GM20431 (cell line): ENCODE data around the gene CLTCL1.
"Not testable (repeated sequence)": the region's sequence is repeated elsewhere in the genome, so short reads cannot be mapped to it uniquely, and the experiment has no call there.

ENCODE experiments used
- in situ Hi-C: fragments of 300-500 bp; cut with MseI, MboI; formaldehyde crosslinking; loops from one replicate; pipeline ENCODE4 v1.15.0; 2020; ENCODE audit warnings: low sequenced_read_pairs; ENCODE audit not compliant: unreplicated experiment

CLTCL1 gene

DNA sequence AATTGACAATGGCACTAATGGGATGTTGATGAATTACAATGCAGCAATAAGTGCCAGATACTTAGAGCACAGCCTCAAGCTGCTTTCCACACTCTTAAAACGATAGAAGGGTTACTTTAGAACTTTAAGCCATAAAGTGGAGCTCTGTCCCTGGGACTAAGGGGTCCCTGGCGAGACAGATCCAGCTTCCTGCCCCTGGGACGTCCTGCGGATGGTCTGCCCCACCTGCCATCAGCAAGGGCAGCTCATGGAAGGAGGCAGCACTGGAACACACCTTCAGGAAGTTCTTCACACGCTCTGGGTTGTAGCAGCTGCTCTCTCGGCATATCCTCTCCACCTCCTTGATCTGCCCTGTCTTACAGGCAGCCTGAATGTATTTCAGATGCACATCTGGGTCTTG is 67.9 kb downstream of the CLTCL1 start:
- in situ Hi-C loops, result no loop called here

DNA sequence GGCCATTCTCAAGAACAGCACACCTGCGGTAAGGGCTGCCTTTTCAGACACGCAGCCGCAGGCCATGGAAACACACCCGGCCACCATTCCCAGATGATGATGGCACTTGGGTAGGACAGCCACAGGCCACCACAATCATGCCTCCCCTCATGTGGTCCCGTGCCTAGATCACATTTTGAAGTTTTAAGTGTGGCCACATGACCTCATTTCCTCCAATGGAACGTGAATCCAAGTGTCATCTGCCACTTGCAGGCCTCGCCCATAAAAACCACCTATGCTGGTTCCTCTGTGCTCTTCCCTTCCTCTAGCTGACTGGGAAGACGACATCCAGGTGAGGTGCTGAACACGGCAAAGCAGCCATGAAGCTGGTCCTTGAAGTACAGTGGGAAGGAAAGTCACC is 68.4 kb downstream of the CLTCL1 start:
- in situ Hi-C loops, result no loop called here

DNA sequence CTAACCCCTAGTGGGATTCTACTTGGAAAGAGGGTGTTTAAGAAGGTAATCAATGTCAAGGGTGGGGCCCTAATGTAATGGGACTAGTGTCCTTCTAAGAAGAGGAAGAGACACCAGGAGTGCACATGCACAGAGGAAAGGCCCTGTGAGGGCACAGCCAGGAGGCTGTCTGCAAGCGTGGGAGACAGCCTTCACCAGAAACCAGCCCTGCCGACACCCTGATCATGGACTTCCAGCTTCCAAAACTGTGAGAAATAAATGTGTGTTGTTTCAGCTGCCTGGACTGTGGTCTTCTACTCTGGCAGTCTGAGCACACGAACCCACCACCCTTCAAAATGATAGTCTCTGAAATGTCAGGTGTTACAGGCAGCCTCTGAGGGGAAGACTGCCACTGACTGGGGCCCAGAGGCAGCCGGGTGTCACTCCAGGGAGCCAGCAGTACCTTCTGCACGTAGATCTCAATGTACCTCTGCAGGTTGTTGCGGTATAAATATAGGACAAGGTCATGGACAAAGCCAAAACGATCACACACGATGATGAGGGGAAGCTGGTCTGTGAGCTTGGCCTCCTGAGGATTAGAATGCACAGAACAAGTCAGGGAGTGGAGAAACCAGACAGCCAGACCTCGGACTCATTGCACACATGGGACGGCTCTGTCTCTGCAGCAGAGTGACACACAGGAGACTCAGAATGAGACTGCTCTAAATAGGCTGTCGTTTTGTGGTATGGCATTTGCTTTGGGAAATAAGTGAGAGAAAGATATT is 69.1 kb downstream of the CLTCL1 start:
- in situ Hi-C loops, result no loop called here

DNA sequence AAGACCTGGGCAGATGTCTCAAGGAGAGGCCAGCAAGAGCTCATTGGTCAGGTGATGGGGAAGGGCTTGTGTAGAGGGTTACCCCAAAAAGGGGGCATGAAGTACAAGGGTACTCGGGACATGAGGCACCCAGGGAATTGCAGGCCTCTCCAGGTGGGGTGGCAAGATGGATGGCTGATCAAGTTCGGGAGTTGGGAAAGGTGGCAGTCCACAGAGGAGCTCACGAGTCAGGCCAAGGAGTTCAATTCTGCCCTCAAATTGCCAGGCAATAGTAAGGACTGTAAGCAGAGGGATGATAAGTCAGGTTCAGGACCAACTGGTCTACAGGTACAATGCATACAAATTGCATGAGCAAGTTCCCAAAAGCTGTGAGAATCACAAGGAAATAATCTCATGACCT is 70.7 kb downstream of the CLTCL1 start:
- in situ Hi-C loops, result no loop called here

DNA sequence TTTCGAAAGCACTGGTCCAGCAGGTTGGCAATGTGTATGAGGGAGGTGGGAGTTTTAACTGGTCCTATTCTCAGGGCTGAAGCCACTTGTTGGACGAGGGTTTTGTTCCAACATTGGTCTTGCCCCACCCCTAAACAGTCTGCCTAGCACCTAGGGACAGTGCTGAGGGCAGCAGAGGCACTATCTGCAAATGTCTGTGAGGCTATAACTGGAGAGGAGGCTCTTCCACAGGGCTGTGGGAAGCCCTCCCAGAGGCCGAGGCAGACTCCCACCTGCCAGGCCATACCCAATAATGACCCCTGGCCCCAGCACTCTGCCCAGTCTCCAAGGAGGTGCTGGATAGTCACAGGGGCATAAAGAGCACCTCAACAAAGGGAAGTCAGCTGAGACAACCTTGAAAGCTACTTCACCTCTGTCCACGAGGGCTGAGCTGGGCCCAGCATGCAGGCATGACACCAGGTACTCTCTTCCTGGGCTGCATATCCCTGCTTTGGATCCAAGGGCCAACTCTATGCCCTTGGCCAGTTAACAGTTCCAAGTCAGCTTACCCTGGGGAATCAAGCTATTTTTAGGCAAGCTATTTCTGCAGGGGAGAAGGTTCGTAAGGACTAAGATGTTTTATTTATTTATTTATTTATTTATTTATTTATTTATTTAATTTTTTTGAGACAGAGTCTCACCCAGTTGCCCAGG is 72.8 kb downstream of the CLTCL1 start:
- in situ Hi-C loops, result no loop called here

DNA sequence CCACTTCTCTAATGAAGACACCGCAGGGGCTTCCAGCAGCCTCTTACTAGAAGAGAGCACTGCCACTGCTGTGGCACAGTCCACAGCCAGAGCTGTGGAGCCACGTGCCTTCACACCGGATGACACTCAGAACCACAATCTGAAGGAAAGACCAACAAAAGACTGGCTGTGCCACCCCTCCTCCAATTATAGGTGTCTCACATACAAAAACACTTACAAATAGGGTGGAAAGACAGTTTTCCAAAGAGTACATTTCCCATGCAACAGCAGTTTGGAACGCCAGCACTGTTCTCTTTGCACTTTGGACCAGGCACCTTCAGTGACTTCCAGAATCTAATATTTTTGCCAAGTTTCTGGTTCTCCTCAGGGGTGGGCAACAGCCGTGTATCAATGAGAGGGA is 74.9 kb downstream of the CLTCL1 start:
- in situ Hi-C loops, result no loop called here

DNA sequence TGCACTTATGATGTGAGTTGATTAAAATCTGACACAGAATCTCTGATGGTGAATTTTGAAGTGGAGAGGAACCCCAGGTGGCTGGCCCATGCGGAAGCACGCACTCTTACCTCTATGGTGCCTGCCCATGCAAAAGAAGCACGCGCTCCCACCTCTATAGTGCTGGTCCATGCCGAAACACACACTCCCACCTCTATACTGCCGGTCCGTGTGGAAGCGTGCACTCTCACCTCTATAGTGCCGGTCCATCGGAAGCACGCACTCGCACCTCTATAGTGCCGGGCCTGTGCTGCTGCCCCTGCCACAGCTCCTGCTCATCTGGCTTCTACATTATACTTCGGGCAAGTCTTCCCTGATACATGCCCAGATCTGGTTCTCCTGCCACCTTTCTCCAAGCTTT is 76.2 kb downstream of the CLTCL1 start:
- in situ Hi-C loops, result no loop called here

DNA sequence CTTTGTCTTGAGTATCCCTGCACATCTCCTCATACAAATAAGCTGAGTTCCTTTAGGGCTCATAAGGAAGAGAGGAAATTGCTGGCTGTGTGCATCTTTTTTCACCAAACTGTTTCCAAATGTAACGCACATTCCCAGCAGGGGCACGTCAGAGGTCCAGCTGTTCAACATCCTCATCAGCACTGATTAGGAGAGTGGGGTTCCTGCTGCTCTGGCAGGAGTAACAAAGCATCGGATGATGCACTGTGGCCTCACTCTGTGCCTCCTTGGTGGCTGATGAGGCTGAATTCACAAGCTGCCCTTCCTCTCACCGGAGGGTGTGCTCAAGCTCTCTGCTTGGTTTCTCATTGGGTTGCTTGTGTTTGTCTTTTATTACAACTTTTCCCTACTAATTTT is 77.4 kb downstream of the CLTCL1 start:
- in situ Hi-C loops, result no loop called here

DNA sequence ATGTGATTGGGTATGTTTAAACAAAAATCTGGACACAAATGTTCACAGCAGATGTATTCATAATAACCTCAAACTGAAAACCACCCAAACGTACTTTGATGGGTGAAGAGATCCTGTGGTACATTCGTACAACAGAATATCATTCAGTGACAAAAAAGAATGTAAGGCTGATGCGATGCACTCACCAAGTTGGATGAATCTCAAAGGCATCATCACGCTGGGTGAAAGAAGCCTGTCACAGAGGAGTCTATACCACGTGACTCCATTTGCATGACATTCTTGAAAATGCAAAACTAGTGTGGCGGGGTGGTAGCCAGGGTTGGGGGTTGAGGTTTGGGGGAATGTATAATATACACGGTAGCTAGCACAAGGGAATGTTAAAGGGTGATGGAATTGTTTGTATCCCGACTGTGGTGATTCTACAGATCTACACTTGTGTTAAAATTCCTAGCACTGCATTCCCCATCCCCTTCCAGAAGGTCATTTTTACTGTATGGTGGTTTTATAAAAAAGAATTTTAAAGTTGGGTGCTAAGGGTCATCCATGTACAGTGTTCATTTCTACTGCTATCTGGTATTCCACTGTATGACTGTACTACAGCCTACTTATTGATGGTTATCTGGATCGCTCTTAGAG is 78.0 kb downstream of the CLTCL1 start:
- in situ Hi-C loops, result no loop called here

DNA sequence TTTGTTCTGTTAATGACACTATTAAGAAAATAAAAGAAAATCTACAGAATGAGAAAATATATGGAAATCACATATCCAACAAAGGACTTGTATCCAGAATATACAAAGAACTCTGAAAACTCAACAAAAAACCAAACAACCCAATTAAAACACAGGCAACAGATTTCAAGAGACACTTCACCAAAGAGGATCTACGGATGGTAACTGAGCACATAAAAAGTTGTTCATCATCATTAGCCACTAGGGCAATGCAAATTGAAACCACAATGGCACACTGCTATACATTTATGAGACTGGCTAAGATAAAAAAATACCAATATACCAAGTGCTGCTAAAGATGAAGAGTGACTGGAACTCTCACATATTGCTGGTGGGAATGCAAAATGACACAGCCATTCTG is 78.5 kb downstream of the CLTCL1 start:
- in situ Hi-C loops, result no loop called here

DNA sequence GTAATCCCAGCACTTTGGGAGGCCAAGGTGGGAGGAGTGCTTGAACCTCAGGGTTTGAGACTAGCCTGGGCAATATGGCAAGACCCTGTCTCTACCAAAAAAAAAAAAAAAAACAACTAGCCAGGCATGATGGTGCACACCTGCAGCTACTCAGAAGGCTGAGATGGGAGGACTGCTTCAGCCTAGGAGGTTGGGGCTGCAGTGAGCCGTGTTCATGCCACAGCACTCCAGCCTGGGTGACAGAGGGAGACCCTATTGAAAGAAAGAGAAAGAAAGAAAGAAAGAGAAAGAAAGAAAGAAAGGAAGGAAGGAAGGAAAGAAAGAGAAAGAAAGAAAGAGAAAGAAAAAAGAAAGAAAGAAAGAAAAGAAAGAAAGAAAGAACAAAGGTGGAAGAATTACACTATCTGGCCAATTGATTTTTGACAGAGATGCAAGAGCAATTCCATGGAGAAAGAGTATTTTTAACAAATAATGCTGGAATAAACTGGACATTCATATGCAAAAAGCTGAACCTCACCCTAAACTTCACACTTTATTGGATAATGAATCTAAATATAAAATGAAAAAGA is 79.1 kb downstream of the CLTCL1 start:
- in situ Hi-C loops, result no loop called here

DNA sequence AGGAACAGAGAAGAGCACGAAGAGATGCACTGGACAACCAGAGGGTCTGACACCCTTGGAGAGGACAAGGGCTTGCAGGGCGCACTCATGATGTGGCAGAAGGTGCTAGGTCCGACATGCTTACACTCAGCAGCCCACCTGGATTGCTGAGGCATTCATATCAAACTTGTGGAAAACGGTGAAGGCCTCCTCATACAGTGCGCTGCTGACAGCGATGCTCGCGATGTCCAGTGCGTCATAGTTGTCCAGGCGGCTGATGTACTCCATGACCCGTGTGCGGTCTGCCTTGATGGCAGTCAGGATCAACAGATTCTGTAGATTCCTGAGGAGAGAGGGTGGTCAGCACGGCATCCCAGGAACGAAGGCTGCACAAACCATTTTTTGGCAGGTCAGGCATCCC is 81.3 kb downstream of the CLTCL1 start:
- in situ Hi-C loops, result no loop called here

DNA sequence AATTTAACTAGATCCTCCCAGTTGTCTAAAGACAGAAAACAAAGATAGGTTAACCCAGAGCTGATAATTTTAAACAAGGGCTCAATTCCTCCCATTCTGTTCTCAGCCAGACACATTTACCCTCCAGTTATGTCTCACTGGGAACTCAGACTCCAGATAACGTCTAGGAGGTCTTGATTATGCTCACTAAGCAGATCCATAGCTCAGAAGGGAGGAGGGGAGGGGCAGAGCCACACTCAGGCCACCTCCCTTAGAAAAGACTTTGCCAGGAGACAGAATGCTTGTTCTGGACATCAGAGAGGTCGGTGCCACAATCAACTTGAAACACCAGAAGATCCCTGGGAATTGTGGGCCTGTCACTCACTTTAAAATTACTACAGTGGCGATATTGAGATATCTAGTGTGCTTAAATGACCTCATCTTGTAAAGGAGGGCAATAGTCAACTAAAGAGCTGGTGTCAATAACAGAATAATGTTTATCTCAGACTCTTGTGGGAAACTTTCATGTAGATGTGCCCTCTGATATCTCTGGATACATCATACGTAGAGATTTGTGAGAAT is 83.2 kb downstream of the CLTCL1 start:
- in situ Hi-C loops, result no loop called here

DNA sequence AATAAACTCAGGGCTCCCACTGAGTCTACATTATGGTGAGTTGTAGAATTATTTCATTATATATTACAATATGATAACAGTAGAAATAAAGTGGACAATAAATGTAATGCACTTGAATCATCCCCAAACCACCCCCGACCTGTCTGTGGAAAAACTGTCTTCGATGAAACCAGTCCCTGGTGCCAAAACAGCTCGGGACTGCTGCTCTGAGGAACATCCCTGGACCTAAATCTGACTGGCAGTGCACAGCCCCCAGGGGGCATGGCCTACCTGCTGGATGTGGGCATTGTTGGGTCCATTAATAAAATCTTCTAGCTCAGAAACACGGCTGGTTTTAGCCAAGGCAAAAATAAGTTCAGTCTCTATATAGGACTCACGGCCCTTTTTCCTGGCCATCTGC is 83.6 kb downstream of the CLTCL1 start:
- in situ Hi-C loops, result no loop called here

DNA sequence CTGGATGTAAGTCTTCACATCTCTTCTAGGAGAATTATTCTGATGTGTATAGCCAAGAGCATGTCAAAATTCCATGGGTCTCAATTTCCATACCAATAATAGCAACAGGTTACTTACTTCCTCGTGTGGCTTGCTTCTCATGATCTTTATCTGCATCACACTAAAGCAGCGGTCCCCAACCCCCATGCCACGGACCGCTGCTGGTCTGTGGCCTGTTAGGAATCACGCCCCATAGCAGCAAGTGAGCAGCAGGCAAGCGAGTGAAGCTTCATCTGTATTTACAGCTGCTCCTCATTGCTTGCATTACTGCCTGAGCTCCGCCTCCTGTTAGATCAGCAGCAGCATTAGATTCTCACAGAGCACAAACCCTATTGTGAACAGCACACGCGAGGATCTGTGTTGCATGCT is 84.1 kb downstream of the CLTCL1 start:
- in situ Hi-C loops, result no loop called here

DNA sequence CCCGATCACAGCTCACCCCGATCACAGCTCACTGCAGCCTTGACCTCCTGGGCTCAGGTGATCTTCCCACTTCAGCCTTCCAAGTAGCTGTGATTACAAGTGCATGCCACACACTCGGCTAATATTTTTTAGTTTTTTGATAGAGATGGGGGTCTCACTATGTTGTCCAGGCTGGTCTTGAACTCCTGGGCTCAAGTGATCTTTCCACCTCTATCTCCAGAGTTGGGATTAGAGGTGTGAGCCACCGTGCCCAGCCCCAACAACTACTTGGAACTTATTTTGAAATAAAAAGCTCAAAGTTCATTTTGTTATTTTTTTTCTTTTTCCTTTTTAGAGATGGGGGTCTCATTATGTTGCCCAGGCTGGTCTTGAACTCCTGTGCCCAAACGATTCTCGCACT is 85.2 kb downstream of the CLTCL1 start:
- in situ Hi-C loops, result no loop called here

DNA sequence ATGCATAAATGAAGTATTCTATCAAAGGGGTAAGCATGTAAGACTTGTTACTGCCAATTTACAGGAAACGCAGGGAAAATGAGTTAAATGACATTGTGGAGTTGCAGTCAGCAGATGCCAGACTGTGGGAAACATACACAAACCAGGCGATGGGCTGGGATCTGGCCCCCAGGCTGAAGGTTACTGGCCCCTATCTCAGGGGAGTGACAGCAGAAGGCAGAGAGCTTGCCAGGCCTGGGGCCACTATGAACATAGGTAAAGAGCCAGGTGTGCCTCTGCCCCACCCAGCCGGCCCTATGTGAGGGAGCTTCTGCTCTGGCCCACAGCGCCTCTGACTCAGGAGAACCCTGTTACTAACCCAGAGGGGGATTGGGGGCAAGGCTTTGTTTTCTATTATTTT is 86.9 kb downstream of the CLTCL1 start:
- in situ Hi-C loops, result no loop called here

DNA sequence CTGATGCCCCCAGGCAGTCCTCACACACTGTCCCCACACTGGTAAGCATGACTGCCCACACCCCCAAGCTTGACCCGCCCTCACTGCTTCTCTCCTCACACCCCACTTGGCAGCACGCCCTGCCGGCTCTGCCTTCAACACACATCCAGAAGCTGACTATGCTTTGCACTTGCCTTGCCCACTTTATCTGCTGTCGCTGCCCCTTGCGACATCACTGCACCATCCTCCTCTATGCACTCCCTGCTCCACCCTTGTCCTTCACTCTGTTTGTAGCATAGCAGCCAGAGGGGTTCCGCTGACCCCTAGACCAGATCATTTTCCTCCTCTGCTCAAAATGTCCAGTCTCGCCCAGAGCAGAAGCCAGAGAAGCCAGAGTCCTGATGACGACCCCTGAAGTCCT is 87.7 kb downstream of the CLTCL1 start:
- in situ Hi-C loops, result no loop called here

DNA sequence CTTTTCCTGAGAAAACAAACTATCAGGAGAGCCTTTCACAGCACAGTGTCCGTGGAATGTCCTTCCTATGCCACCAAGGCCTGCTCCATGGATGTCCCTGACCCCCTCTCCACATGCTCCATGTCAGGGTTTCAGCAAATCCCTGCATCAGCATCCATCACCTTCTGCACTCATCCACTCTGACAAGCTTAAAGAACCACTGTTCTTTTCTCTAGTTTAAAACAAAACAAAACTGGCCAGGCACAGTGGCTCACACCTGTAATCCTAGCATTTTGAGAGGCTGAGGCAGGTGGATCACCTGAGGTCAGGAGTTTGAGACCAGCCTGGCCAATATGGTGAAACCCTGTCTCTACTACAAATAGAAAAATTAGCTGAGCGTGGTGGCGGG is 88.7 kb downstream of the CLTCL1 start:
- in situ Hi-C loops, result not testable (repeated sequence)

DNA sequence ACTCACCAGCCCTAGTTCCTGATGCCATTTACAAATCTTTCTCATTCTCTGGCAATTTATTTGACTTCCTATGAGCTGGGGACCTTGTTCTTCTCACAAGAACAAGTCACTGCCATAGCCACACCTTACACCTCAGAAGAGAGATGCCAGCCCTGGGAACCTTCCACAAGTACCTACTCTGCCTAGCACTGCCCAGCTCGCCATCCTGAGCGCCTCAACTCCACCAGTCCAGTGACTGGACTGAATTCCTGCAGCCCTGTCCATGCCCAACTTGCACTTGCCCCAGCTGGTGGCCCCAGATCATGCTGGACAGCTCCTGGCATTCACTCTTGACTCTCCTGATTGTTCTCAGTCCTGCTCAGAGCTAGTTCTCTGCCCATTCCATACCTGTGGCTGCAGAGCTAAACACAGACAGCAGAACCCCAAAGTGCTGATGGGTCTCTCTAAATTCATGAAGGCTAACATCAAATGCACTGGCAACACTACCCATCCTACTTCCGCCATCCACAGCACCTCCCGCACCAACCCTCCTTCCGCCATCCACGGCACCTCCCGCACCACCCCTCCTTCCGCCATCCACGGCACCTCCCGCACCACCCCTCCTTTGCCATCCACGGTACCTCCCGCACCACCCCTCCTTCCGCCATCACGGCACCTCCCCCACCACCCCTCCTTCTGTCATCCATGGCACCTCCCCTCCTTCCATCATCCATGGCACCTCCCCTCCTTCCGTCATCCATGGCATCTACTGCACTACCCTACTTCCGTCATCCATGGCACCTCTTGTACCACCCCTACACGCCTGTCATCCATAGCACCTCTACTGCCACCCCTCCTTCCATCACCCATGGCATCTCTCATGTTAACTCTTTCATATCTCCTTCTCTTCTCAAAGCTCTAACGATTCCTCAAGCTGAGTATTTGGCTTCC is 89.4 kb downstream of the CLTCL1 start:
- in situ Hi-C loops, result no loop called here
